GM23338 (cell line): ENCODE measurements around the gene DNAJB13. TPM values are rescaled to one million over a fixed set of nuclear protein-coding genes. Genes with fewer than 3 reads are reported as not detected.

Experiments
- ATAC-seq: fragments of 200-7000 bp; cut with Tn5 transposase; 3 replicates; pipeline ENCODE4 v1.9.1; 2020
- DNase-seq: peaks from one replicate; pipeline ENCODE4 v3.0.0-alpha.2; 2015; ENCODE audit warnings: low spot score
- H2AFZ ChIP-seq: fragments of 200-600 bp; sonication (generic); 2 replicates; pipeline ENCODE4 v1.8.0; 2016; ENCODE audit warnings: antibody characterized with exemption, mild to moderate bottlenecking, moderate library complexity
- H3F3A ChIP-seq: fragments of 200-600 bp; sonication (generic); replicated peaks from 2 replicates; pipeline ENCODE4 v1.8.0; 2017; ENCODE audit warnings: antibody characterized with exemption, mixed run types, low read depth
- H3K27ac ChIP-seq: fragments of 200-600 bp; sonication (generic); 2 replicates; pipeline ENCODE4 v1.6.1; 2016; ENCODE audit warnings: low read depth
- H3K27me3 ChIP-seq: fragments of 200-600 bp; sonication (generic); 2 replicates; pipeline ENCODE4 v1.8.0; 2016; ENCODE audit warnings: mild to moderate bottlenecking, mixed run types, moderate library complexity; ENCODE audit not compliant: insufficient read depth
- H3K36me3 ChIP-seq: fragments of 200-600 bp; sonication (generic); 2 replicates; pipeline ENCODE4 v1.8.0; 2016; ENCODE audit warnings: mild to moderate bottlenecking; ENCODE audit not compliant: insufficient read depth
- H3K4me1 ChIP-seq: fragments of 200-600 bp; sonication (generic); 2 replicates; pipeline ENCODE4 v1.8.0; 2016; ENCODE audit warnings: mild to moderate bottlenecking, moderate library complexity; ENCODE audit not compliant: insufficient read depth
- H3K4me2 ChIP-seq: fragments of 200-600 bp; sonication (generic); 2 replicates; pipeline ENCODE4 v1.7.1; 2017; ENCODE audit warnings: mixed run types
- H3K4me3 ChIP-seq: fragments of 200-600 bp; sonication (generic); 2 replicates; pipeline ENCODE4 v1.6.1; 2016; ENCODE audit warnings: mixed run types
- H3K79me2 ChIP-seq: fragments of 200-600 bp; sonication (generic); replicated peaks from 2 replicates; pipeline ENCODE4 v1.8.0; 2017; ENCODE audit warnings: mild to moderate bottlenecking; ENCODE audit not compliant: insufficient read depth
- H3K9me2 ChIP-seq: fragments of 200-600 bp; sonication (generic); 2 replicates; pipeline ENCODE4 v1.8.0; 2017; ENCODE audit not compliant: insufficient read depth
- H4K20me1 ChIP-seq: fragments of 200-600 bp; sonication (generic); replicated peaks from 2 replicates; pipeline ENCODE4 v1.8.0; 2017; ENCODE audit warnings: mild to moderate bottlenecking; ENCODE audit not compliant: insufficient read depth
- H3K27ac Mint-ChIP-seq: 2 replicates; pipeline ENCODE4 v1.8.0; 2020; ENCODE audit warnings: inconsistent platforms, mild to moderate bottlenecking, moderate library complexity, mixed read lengths
- H3K27me3 Mint-ChIP-seq: 3 replicates; pipeline ENCODE4 v1.8.0; 2022; ENCODE audit warnings: low read depth, mild to moderate bottlenecking, moderate library complexity, mixed read lengths, inconsistent platforms; ENCODE audit not compliant: insufficient read depth, poor library complexity
- H3K36me3 Mint-ChIP-seq: 3 replicates; pipeline ENCODE4 v1.8.0; 2021; ENCODE audit warnings: low read depth, mild to moderate bottlenecking, inconsistent platforms, moderate library complexity, mixed read lengths
- H3K4me1 Mint-ChIP-seq: 3 replicates; pipeline ENCODE4 v1.8.0; 2020; ENCODE audit warnings: mild to moderate bottlenecking, inconsistent platforms, mixed read lengths
- H3K4me3 Mint-ChIP-seq: 3 replicates; pipeline ENCODE4 v1.8.0; 2021; ENCODE audit warnings: moderate library complexity, mild to moderate bottlenecking, inconsistent platforms, mixed read lengths
- H3K9me3 Mint-ChIP-seq: 3 replicates; pipeline ENCODE4 v1.8.0; 2020; ENCODE audit warnings: moderate library complexity, mild to moderate bottlenecking, inconsistent platforms, mixed read lengths
- CREB1 ChIP-seq: fragments of 250-450 bp; sonication (Bioruptor Pico); IDR thresholded peaks from 2 replicates; pipeline ENCODE4 v1.5.0; 2020; ENCODE audit warnings: low read depth, mild to moderate bottlenecking, moderate library complexity
- ETS1 ChIP-seq: IDR thresholded peaks from 2 replicates; pipeline ENCODE4 v1.6.1; 2016; ENCODE audit warnings: antibody characterized with exemption
- EZH2 ChIP-seq: fragments of 200-600 bp; sonication (generic); IDR thresholded peaks from one replicate; pipeline ENCODE4 v1.8.0; 2017; ENCODE audit warnings: antibody characterized with exemption, mild to moderate bottlenecking, low read depth; ENCODE audit not compliant: unreplicated experiment
- EZH2phosphoT487 ChIP-seq: fragments of 200-600 bp; sonication (generic); IDR thresholded peaks from one replicate; pipeline ENCODE4 v1.8.1; 2018; ENCODE audit warnings: antibody characterized with exemption; ENCODE audit not compliant: unreplicated experiment
- JUNB ChIP-seq: IDR thresholded peaks from one replicate; pipeline ENCODE4 v1.6.1; 2016; ENCODE audit warnings: antibody characterized with exemption; ENCODE audit not compliant: unreplicated experiment
- NANOG ChIP-seq: IDR thresholded peaks from 2 replicates; pipeline ENCODE4 v1.6.1; 2016; ENCODE audit warnings: antibody characterized with exemption, borderline replicate concordance
- POLR2AphosphoS5 ChIP-seq: IDR thresholded peaks from 2 replicates; pipeline ENCODE4 v1.6.1; 2016; ENCODE audit warnings: antibody characterized with exemption, low read depth
- REST ChIP-seq: IDR thresholded peaks from one replicate; pipeline ENCODE4 v1.6.1; 2018; ENCODE audit warnings: antibody characterized with exemption; ENCODE audit not compliant: unreplicated experiment
- STAT1 ChIP-seq: IDR thresholded peaks from one replicate; pipeline ENCODE4 v1.6.1; 2016; ENCODE audit warnings: antibody characterized with exemption; ENCODE audit not compliant: unreplicated experiment
- ZNF114 ChIP-seq: fragments of 250-450 bp; sonication (Bioruptor Pico); IDR thresholded peaks from 2 replicates; pipeline ENCODE4 v1.5.0; 2020; ENCODE audit warnings: mild to moderate bottlenecking, moderate library complexity
- ZNF331 ChIP-seq: fragments of 250-450 bp; sonication (Bioruptor Pico); IDR thresholded peaks from 2 replicates; pipeline ENCODE4 v1.5.0; 2020; ENCODE audit warnings: low read depth, mild to moderate bottlenecking, moderate library complexity
- polyA plus RNA-seq: library from polyadenylated mRNA; unstranded; fragments of >200 nt; fragmentation: Nextera tagmentation; extraction: Ambion mirVana; gene quantifications from 2 replicates; pipeline ENCODE4 v1.2.1, GENCODE V29; 2016
- total RNA-seq: library from RNA; depleted of rRNA; stranded (reverse); fragments of >200 nt; shearing (Covaris generic); gene quantifications from 2 replicates; pipeline ENCODE4 v1.2.3, GENCODE V29; 2014
- TF ChIP-seq, protein P1 (sequence below), 2 experiments: fragments of 200-600 bp in 1 of 2; sonication (generic) in 1 of 2; conservative IDR thresholded peaks; 2 replicates each; pipeline versions ENCODE4 v1.5.1 to v1.6.1; 2016 to 2017; ENCODE audit warnings: antibody characterized with exemption in 2 of 2, low read depth in 2 of 2, mild to moderate bottlenecking in 2 of 2, moderate library complexity in 1 of 2
- TF ChIP-seq, protein P2 (sequence below): fragments of 250-450 bp; sonication (Bioruptor Pico); IDR thresholded peaks from 2 replicates; pipeline ENCODE4 v1.5.0; 2020; ENCODE audit warnings: mild to moderate bottlenecking, moderate library complexity

The DNAJB13 gene
- total and polyA plus RNA-seq, 2 experiments from 2014 or later = 0.14 to 0.32 TPM

DNA sequence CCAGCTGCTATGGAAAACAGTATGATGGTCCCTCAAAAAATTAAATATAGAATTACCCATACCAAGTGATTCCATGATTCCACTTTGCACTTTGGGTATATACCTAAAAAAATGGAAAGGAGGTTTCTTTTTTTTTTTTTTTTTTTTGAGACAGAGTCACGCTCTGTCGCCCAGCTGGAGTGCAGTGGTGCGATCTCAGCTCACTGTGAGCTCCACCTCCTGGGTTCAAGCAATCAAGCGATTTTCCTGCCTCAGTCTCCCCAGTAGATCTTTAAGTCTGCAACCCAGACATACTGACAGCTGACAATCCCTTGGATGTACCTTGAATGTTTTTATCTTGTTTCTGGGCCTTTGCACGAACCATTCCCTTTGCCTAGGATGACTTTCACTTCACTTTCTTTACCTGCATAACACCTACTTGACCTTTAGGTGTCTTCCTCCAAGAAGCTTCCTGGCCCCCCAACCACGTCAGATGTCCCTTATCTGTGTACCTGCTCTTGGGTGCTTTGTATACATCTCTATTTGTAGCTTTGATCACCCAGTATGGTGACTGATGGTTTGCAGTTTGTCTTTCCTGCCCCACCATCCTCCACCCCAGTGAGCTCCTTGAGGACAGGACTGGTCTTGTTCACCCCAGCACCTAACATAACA is 46.4 kb downstream of the DNAJB13 start:
- no peaks in the 10 kb centered on the region for H3K9me3 Mint-ChIP-seq
- ATAC-seq (no peak), DNase-seq (no peak)
- peaks cover 2% of the 10 kb centered on the region for H3K27me3 Mint-ChIP-seq
- no peak overlapping the region for H3K4me3 ChIP-seq
- H3K4me2 ChIP-seq = no peak overlapping the region
- H3K27ac ChIP-seq = no peak overlapping the region
- H3K36me3 ChIP-seq = no peaks in the 10 kb centered on the region
- peaks cover 13% of the 10 kb centered on the region; the same call in 2 of the 3 replicates for H3K4me1 Mint-ChIP-seq
- no peak overlapping the region for H3K27ac Mint-ChIP-seq
- no peaks in the 10 kb centered on the region for H3F3A ChIP-seq
- H3K4me3 Mint-ChIP-seq = no peak overlapping the region
- TF ChIP-seq CREB1 (CRISPR knock-in tag) (no peak), POLR2AphosphoS5 (no peak), REST (no peak), STAT1 (no peak), ETS1 (no peak), NANOG (no peak), EZH2phosphoT487 (no peak), ZNF331 (CRISPR knock-in tag) (no peak), JUNB (no peak), ZNF114 (no peak), EZH2 (no peak)
- TF ChIP-seq, protein P1, sequence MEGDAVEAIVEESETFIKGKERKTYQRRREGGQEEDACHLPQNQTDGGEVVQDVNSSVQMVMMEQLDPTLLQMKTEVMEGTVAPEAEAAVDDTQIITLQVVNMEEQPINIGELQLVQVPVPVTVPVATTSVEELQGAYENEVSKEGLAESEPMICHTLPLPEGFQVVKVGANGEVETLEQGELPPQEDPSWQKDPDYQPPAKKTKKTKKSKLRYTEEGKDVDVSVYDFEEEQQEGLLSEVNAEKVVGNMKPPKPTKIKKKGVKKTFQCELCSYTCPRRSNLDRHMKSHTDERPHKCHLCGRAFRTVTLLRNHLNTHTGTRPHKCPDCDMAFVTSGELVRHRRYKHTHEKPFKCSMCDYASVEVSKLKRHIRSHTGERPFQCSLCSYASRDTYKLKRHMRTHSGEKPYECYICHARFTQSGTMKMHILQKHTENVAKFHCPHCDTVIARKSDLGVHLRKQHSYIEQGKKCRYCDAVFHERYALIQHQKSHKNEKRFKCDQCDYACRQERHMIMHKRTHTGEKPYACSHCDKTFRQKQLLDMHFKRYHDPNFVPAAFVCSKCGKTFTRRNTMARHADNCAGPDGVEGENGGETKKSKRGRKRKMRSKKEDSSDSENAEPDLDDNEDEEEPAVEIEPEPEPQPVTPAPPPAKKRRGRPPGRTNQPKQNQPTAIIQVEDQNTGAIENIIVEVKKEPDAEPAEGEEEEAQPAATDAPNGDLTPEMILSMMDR (conservative IDR thresholded peaks at IDR 0.05; ENCODE audit: low read depth in 2 of 2) = no peak
- TF ChIP-seq, protein P2, sequence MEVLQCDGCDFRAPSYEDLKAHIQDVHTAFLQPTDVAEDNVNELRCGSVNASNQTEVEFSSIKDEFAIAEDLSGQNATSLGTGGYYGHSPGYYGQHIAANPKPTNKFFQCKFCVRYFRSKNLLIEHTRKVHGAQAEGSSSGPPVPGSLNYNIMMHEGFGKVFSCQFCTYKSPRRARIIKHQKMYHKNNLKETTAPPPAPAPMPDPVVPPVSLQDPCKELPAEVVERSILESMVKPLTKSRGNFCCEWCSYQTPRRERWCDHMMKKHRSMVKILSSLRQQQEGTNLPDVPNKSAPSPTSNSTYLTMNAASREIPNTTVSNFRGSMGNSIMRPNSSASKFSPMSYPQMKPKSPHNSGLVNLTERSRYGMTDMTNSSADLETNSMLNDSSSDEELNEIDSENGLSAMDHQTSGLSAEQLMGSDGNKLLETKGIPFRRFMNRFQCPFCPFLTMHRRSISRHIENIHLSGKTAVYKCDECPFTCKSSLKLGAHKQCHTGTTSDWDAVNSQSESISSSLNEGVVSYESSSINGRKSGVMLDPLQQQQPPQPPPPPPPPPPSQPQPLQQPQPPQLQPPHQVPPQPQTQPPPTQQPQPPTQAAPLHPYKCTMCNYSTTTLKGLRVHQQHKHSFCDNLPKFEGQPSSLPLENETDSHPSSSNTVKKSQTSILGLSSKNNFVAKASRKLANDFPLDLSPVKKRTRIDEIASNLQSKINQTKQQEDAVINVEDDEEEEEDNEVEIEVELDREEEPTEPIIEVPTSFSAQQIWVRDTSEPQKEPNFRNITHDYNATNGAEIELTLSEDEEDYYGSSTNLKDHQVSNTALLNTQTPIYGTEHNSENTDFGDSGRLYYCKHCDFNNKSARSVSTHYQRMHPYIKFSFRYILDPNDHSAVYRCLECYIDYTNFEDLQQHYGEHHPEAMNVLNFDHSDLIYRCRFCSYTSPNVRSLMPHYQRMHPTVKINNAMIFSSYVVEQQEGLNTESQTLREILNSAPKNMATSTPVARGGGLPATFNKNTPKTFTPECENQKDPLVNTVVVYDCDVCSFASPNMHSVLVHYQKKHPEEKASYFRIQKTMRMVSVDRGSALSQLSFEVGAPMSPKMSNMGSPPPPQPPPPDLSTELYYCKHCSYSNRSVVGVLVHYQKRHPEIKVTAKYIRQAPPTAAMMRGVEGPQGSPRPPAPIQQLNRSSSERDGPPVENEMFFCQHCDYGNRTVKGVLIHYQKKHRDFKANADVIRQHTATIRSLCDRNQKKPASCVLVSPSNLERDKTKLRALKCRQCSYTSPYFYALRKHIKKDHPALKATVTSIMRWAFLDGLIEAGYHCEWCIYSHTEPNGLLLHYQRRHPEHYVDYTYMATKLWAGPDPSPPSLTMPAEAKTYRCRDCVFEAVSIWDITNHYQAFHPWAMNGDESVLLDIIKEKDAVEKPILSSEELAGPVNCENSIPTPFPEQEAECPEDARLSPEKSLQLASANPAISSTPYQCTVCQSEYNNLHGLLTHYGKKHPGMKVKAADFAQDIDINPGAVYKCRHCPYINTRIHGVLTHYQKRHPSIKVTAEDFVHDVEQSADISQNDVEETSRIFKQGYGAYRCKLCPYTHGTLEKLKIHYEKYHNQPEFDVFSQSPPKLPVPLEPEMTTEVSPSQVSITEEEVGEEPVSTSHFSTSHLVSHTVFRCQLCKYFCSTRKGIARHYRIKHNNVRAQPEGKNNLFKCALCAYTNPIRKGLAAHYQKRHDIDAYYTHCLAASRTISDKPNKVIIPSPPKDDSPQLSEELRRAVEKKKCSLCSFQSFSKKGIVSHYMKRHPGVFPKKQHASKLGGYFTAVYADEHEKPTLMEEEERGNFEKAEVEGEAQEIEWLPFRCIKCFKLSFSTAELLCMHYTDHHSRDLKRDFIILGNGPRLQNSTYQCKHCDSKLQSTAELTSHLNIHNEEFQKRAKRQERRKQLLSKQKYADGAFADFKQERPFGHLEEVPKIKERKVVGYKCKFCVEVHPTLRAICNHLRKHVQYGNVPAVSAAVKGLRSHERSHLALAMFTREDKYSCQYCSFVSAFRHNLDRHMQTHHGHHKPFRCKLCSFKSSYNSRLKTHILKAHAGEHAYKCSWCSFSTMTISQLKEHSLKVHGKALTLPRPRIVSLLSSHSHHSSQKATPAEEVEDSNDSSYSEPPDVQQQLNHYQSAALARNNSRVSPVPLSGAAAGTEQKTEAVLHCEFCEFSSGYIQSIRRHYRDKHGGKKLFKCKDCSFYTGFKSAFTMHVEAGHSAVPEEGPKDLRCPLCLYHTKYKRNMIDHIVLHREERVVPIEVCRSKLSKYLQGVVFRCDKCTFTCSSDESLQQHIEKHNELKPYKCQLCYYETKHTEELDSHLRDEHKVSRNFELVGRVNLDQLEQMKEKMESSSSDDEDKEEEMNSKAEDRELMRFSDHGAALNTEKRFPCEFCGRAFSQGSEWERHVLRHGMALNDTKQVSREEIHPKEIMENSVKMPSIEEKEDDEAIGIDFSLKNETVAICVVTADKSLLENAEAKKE (CRISPR knock-in tag) = no peak
- no peaks in the 10 kb centered on the region; the same call in 1 of the 2 replicates for H3K4me1 ChIP-seq
- no peaks in the 10 kb centered on the region for H3K36me3 Mint-ChIP-seq
- H3K79me2 ChIP-seq = no peaks in the 10 kb centered on the region
- no peaks in the 10 kb centered on the region for H4K20me1 ChIP-seq
- no peak overlapping the region for H2AFZ ChIP-seq
- H3K27me3 ChIP-seq = no peaks in the 10 kb centered on the region
- H3K9me2 ChIP-seq = no peaks in the 10 kb centered on the region
